HG03097 (cell line): ENCODE data around the gene CFAP410.
"Not testable (repeated sequence)": the region's sequence is repeated elsewhere in the genome, so short reads cannot be mapped to it uniquely, and the experiment has no call there.

Experiments used
- ATAC-seq: cut with Tn5 transposase; IDR thresholded peaks from one replicate; pipeline ENCODE4 v1.9.1; 2021; ENCODE audit not compliant: unreplicated experiment, low FRiP score

CFAP410 gene

DNA sequence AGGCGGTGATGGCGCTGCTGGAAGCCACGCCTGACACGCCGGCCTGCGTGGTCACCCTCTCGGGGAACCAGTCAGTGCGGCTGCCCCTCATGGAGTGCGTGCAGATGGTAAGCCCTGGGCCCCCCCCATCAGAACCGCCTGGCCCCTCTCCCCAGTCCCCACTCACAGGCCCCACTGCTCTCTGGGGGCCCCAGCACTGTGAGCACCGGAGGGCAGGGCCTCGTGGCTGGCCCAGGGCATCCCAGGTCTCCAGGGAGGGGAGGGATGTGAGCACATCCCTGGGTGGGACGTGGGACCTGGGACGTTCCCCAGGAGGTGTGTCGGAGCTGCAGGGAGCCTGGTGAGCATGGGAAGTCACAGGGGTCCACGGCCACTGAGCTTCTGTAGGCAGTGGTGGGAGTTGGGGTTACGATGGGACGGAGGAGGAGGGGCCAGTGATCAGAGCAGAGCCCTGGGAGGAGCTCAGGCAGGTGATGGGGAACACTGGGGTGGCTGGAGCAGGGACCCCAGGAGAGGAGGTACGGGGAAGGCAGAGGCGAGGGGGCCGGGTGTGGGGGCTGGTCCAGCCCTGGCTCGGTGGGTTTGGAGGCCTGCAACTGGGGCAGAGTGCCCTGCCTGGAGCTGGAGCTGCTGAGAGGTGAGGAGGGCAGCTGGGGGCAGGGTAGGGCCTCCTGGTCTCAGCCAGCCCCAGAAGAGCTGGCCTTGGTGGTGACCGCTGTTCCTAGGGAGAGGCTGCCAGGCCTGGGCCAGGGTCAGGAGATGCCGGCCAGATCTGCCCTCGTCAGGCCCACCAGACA, 20.5 kb downstream of the CFAP410 start:
- ATAC-seq: no peak

DNA sequence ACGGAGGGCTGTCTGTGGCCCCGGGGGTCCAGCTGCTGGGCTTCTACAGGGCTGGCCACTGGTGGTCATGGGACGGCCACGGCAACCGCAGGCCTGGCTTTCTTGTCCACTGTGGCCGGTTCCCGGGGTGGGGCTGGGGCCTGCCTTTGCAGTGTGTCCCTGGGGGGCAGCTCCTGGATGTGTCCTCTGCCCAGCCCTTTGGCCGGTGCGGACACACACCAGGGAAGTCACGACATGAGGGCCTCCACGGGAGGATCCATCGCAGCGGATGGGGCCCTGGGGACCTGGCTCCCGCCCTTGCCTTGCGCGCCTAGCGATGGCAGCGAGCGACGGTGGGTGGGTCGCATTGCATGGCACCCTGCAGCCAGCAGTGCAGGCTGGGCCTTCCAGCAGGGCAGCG, 21.3 kb downstream of the CFAP410 start:
- no peak for ATAC-seq

DNA sequence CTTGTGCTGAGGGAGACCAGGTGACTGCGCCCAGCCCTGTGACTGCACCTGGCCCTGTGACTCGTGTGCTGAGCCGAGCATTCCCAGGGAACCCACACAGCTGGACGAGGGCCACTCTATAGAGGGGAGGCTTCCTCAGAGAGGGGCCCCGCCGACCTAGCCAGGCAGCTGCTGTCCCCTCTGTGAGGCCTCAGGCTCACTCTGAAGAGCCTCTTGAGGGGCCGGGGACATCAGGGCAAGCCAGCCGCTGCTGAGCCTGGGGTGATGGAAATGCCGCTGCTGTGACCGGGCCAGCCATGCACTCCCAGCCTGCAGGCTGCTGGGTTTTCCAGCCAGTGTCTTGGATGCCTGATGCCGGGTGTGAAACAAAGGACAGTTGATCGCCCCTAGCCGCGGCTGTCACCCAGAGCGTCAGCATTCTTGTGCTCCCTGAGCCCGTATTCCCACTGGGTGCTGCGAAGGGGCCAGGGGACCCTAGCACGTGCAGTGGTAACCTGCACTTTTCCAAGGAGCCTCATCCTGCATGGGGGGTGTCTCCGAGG, 21.9 kb downstream of the CFAP410 start:
- ATAC-seq: no peak

DNA sequence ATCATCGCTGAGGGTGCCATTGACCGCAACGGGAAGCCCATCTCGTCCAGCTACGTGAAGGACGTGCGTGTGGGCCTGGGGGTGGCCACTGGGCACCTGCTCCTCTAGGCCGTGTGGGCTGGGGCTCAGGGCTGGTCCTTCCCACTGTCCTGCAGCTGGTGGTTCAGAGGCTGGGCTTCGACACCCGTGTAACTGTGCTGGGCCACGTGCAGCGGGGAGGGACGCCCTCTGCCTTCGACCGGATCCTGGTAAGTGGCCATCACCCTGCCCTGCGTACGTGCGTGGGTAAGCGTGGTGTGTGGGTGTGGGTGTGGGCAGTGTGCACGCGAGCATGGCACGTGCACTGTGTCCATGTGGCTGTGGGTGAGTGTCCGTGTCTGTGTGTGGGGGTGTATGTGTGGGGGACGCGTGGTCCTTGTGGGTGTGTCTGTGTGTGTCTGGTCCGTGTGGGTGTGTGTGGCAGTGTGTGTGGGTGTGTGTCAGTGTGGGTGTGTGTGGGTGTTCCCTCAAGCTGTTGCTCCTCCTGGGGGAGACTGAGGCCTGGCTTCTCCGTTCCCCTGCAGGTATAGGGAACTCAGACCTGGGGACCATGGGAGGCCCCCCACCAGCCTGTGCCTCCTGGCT, 22.8 kb downstream of the CFAP410 start:
- no peak for ATAC-seq

DNA sequence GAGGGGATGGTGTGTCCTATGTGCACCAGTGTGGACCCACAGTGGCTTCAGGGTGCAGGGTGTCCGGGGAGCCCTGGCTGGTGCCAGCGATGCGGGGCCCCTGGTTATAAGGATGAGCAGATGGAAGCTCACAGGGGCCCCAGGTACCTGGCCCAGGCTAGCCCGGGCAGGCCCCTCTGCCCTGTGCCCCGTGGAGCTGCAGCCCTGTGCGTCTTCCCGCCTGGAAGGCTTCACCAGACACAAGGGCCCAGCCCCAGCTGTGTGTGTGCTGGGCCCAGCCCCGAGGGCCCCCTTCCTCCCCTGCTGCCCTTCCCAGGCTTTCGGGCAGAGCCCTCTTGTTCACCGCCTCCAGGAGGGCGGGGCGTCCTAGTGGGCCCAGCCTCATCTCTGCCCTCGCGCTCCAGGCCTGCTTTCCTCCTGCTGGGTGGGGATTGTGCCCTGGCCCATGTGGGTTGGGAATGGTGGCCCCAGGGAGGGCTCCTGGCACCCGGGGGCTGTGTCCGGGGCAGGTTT, 23.4 kb downstream of the CFAP410 start:
- no peak for ATAC-seq

DNA sequence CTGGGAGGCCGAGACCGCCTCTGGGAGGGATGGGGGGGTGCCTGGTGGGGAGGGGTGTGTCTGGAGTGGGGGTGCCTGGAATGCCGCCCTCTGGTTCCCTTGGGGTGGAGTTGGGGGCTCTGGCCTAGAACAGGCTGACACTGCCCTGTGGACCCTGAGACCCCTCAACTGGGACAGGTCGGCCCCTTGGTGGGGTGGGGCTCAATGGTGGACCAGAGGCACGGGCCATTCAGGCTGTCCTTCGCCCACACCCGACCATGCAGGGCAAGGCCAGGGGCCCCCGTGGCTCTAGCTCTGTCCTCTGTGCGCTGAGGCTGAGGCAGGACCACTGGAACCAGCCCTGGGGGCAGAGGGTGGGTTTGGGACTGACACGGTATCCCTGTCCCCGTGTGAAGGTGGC, 24.6 kb downstream of the CFAP410 start:
- ATAC-seq: no peak

DNA sequence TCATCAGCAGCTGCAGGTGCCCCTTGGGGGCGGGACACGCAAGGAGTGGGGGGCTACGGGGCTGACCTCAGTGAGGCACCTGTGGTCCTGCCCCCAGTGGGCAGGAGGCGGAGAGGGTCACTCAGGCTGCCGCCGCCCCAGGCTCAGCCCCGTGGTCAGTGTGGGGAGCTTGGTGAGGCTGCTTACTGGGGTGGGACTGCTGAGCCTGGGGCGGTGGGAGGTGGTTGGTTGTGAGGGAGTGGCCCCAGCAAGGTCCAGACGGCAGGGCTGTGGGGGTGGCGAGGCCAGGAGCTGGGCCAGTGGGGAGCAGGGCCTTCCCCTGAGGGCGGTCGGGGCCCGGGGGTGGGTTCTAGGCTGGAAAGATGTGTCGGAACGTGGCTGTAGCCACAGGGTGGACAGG, 25.1 kb downstream of the CFAP410 start:
- no peak for ATAC-seq

DNA sequence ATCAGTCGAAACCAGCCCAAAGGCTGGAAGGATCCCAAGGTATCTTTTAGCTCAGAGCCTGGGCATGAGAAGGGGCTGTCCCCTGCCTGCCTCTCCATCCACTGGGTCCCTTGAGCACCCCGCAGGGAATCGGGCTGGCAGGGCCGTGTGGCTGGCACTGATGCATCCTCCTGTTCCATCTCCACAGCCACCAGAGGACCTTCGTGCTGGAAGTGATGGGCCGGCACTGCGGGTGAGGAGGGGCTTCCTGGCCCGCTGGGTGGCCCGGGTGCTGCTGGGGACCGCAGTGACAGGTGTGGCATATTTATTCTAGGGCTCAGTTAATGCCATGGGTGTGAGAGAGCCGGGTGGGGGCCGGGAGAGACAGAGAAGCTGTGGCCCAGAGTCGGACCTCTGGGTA, 25.7 kb downstream of the CFAP410 start:
- ATAC-seq: no peak

DNA sequence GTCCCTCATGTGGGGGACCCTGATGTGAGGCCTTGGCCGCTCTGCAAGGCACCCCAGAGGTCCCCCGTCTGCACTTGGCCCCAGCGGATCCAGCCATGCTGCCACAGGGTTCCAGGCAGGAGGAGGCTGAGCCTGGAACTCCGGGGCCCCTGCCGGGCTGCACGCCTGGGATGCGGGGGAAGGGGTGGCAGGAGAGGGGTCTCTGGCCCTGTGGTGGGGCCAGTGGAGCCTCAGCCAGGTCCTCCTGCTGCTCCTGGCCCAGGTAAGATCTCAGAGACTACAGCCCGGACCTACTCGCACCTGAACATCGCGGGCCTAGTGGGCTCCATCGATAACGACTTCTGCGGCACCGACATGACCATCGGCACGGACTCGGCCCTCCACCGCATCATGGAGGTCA, 26.5 kb downstream of the CFAP410 start:
- ATAC-seq: no peak

DNA sequence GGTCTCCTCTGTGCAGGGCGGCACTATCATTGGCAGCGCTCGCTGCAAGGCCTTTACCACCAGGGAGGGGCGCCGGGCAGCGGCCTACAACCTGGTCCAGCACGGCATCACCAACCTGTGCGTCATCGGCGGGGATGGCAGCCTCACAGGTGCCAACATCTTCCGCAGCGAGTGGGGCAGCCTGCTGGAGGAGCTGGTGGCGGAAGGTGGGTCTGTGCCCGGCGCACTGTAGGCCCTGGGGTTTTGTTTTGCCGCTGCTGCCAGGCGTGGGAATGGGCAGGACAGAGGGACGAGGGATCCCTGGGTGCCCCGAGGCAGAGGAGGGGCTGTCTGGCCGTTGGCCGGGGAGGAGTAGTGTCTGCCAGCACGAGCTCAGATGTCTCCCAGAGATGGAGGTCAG, 27.1 kb downstream of the CFAP410 start:
- ATAC-seq: no peak

DNA sequence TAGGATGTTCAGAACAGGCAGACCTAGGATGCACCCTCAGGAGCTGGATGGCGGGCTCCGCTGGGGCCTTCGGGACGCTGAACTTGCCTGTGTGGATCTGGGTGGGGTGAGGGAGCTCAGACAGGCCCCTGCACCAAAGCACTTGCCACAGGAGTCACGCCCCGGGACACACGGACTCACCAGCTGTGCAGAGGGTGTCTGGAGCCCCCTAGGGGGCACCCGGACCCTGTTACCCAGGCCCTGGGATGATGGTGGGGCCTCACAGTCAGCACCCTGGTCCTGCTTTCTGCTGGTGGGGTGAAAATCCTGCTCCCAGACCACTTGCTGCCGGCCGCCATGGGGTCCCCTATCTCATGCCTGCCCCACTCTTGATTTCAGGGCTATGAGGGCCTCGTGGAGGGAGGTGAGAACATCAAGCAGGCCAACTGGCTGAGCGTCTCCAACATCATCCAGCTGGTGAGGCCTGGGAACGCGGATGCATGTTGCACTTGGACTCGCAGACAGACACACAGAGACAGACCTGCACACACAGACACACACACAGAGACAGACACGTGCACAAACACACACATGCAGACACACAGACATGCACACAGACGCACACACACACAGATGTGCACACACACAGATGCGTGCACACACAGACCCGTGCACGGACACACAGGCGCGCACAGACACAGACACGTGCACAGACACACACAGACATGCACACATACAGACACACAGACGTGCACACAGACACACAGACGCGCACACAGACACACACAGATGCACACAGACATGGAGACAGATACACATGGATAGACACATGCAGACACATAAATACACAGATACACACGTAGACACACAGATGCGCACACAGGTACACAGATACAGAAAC, 28.3 kb downstream of the CFAP410 start:
- ATAC-seq: no peak

DNA sequence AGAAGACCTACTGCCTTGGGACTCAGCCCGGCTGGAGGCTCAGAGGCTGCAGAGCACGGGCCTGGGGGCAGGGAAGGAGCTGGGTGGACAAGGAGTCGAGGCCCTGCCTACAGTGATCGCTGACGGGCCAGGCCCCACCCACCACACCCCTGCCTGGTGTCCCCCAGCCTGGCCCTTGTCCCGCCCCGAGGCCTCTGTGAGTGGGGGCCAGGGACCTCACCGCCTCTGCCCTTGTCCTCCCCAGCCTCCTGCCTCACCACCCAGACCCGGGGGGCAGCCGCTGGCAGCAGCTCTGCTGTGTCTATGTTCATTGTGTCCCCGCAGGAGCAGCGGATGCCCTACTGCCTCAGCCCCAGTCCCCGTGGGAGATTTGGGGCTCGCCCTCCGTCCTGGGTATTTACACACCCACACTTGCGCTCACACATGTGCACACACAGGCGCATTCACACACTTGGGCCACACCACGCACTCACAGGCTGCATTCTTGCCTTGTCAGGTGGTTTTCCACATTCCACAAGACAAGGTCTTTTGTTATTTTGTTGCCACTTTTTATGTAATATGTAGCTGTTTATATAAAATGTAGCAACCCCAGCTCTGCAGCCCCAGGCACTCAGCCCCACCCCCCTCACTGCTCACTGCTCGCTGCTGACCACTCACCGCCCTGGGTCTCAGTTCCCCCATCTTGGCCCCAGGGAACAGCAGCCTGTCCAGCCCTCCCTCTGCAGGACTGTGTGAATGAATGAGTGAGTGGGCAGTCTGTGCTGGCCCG, 32.1 kb downstream of the CFAP410 start:
- ATAC-seq: no peak

DNA sequence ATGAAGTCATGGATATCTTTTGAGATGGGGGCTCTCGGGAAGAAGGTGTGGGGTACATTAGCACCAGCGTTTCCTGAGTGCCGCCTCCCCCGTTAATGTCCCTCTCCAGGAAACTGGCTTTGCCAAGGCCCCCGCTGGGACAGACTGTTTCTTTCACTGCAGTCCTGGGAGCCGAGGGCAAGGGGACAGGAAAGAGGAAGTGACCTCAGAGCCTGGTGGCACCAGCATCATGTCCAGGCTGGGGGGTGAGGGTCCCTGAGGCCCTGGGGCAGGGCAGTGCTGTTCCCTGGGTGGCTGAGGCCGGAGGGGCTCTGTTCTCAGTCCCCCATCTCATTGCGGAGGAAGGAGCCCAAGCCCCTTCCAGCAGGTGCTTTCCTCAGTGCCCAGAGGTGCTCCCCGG, 33.5 kb downstream of the CFAP410 start:
- no peak for ATAC-seq

DNA sequence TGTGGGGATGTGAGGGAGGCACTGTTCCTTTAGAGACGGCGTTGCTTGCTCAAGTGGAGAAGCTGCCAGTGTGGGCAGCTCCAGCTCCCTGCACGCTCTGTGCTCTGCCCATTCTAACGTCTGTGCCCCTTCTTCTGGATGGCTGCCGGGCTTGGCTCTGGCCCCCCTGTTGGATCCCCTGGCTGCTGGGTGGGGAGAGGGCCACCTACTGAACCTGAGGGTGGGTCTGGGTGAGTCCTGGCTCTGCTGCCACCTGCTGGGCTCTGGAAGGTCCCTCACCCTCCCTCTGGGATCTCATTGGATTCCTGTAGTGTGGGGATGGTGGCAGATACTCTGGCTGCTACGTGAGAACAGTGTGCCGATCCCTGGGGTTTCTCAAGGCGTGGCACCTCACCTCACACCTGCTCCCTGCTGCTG, 34.3 kb downstream of the CFAP410 start:
- no peak for ATAC-seq

DNA sequence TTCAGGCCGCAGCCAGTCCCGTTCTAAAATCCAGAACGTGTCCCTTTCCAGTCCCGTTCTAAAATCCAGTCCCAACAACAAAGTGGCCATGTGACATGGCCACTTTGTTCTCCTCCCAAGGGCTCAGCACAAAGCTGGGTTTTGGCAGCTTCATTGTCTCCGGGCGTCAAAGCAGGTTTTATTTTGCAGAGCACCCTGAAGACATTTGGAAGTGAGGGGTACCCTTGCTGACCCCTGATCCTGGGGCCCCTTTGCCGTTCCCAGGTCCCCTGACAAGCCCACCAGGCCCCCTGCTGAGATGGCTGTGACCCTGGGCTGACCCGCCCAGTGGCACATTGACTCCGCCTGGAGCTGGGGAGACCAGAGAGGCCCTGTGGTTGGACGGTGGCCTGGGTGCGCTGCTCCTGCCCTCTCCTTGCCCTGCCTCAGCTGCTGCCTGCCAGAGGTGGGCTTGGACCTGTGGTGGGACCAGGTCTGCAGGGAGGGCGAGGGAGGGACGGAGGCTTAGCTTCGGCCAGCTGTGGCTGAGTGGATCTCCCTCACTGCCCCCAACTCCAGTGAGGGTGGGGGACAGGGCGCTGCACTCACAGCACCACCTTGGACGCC, 35.1 kb downstream of the CFAP410 start:
- ATAC-seq: no peak

DNA sequence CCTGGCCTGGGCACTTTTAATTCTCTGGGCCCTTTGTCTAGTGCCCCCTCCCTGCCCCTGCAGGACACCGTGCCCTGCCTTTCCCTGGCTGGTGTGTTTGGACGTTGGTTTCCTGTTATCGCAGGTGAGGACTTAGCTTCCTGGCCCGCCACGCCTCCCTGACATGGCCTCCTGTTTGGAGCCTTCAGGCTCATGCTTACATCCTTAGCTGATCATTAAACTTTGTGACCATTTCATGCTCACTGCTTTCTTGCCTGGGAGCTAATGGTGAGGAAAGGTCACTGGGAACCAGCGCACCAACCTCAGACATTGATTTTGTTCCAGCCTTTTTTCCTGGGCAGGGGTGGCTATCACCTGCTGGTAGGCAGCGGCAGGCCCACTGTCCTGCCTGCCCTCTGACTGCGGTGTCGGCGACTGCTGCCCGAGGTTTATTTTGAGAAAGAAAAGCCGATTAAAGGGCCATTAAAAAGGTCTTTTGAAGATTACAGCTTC, 35.7 kb downstream of the CFAP410 start:
- ATAC-seq: no peak

DNA sequence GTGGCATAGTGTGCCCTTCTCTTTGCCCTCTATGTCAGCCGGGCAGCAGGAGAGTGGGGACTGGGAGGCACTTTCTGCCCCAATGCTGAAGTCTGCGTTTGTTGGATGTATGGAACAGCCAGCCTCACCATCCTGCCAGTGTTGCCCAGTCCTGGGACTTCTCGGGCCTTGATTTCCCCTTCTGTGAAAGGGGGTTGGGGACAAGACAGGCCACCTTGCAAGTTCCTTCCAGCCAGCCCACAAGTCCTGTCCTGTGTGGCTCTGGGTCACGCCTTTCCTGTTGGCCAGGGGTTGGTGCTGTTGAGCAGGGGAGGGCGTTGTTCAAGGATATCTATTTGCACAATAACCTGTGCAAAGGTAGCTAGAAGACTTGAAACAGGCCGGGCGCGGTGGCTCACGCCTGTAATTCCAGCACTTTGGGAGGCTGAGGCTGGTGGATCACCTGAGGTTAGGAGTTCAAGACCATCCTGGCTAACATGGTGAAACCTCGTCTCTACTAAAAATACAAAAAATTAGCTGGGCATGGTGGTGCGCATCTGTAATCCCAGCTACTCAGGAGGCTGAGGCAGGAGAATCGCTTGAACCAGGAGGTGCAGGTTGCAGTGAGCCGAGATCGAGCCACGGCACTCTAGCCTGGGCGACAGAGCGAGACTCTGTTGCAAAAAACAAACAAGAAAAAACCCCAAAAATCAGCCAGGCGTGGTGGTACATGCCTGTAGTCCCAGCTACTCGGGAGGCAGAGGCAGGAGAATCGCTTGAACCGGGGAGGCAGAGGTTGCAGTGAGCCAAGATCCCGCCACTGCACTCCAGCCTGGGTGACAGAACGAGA, 36.4 kb downstream of the CFAP410 start:
- ATAC-seq: not testable (repeated sequence)

DNA sequence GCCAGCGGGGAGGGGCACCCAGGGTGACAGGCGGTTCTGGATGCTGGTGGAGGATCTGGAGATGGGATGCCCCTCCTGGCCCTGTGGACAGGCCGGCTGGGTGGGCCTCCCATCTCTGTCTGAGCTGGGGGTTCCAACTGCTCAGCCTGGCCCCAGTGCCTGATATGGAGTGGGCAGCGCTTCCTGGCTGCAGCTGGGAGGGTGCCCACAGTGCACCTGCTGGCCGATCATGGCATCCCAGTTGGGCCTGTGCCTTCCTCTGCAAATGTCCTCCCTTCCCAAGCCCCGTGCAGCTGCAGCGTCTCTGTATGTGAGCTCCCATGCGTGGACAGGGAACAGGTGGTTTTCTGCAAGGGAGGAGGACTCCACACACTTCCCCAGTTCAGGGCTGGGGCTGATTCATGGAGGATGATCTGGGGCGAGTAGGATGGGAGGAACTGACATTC, 37.2 kb downstream of the CFAP410 start:
- ATAC-seq: no peak

DNA sequence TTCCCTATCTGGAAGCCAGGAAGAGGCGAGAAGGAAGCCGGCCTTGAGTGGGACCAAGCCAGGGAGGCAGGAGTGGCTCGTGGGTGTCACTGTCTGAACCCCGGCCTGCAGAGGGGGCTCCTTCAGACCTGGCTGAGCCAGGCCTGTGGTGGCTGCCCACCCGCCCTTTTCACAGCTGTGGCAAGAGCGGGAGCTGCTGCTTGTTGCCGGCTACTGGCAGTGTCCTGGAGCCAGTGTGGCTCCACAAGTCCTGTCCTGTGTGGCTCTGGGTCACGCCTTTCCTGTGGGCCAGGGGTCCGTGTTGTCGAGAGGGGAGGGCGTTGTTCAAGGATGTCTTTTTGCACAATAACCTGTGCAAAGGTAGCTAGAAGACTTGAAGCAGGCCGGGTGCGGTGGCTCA, 38.0 kb downstream of the CFAP410 start:
- no peak for ATAC-seq
